ENCODE results near the gene NT5DC4.

The NT5DC4 gene

GRCh38 chr2:112751451-112752197, 30.8 kb downstream of the NT5DC4 start:
- H3K4me3 ChIP-seq (ENCODE audit: low read depth, low read length) = no peak overlapping the region

- no peak overlapping the region for H3K4me3 ChIP-seq (ENCODE audit: low read depth, low read length)
Observed at GRCh38 chr2:112752667-112753066, 31.8 kb downstream of the NT5DC4 start.

DNA sequence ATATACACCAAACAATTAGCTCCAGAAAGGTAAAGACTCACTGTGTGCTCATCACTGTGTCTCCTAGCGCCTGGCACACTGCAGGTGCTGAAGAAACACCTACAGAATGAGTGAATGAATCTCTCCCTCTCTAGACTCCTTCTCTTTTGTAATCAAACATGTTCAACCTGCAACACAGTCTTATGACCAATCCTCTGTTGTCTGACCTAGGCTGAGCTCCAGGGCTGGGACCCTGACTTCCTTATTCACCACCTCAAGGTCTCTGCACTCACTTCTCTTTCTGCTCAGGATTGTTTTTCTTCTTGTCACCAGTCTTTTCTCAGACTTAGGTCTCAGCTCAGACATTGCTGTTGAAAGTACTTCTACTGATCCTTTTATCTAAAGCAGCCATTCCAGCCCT, 33.7 kb downstream of the NT5DC4 start:
- H3K4me3 ChIP-seq (ENCODE audit: low read depth, low read length) = no peak overlapping the region

- no peak overlapping the region for H3K4me3 ChIP-seq (ENCODE audit: low read depth, low read length)
Observed at GRCh38 chr2:112755444-112755843, 34.6 kb downstream of the NT5DC4 start.

DNA sequence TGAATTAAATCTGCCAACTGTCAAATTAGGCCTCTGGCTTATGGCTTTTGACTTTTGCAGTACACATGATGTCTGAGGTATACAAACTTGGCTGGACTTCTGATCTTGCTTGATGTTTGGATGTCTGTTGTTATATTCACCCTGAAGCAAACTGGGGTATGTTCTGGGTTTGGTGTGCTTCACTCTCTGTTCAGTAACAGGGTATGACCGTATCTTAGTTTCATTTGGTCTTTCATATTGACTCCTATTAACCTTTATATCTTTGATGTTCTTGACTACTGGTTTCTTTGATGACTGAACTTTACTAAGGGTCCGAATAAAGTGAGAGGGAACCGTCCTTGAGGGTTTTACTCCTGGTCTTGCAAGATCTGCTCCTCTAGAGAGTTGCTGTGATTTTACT, 35.4 kb downstream of the NT5DC4 start:
- H3K4me3 ChIP-seq (ENCODE audit: low read depth, low read length) = no peak overlapping the region

DNA sequence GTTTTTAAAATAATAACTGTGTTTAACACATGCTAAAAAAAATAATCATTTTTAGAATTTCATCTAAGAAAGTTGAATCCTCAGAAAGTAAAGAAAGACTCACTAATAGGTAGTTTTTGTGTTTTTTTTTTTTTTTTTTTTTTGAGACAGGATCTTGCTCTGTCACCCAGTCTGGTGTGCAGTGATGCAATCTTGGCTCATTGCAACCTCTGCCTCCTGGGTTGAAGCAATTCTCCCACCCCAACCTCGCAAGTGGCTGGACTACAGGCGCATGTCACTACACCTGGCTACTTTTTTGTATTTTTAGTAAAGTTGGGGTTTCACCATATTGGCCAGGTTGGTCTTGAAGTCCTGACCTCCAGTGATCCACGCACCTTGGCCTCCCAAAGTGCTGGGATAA, 36.4 kb downstream of the NT5DC4 start:
- H3K4me3 ChIP-seq (ENCODE audit: low read depth, low read length) = no peak overlapping the region

- H3K4me3 ChIP-seq (ENCODE audit: low read depth, low read length) = no peak overlapping the region
Observed at GRCh38 chr2:112758711-112759110, 37.9 kb downstream of the NT5DC4 start.

DNA sequence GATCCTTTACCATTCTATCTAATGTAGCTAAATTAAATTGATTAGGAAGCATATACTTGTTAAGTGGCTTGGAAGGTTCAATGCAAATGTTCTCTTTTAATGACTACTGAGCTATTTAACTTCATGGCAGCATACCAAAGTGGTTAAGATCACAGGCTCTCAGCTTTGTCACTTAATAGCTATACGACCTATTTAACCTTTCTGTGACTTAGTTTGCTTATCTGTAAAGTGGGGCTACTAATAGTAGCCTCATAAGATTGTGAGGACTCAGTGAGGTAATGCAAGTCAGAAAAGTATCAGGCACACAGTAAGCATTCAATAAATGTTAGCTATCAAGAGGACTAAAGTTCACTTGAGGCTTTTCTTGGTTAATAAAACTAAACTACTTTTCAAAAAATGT, 39.3 kb downstream of the NT5DC4 start:
- H3K4me3 ChIP-seq (ENCODE audit: low read depth, low read length) = no peak overlapping the region

DNA sequence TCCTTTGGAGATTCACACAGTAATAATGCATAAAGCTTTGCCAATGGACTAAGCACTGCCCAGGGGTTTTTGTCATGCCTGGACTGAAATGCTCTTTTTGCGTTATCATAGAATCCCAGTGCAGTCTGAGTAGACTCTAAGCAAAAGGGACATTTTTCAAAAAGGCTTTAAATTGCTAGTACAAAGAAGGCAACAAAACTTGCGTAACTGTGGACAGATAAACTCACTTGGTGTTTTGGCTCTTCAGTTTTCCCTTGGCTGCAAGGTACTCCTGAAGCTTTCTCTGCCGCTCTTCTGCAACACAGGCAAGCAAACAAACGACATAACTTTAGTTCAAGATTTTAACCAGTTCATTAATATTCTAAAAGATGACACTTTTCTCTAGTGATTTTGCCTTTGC, 41.5 kb downstream of the NT5DC4 start:
- no peak overlapping the region for H3K4me3 ChIP-seq (ENCODE audit: low read depth, low read length)

GRCh38 chr2:112764071-112765044, 43.5 kb downstream of the NT5DC4 start, which contains the start of gene CKAP2L:
Gene CKAP2L, minus strand, starts transcription at chr2:112764609. Its CDS starts 11 bp downstream, at chr2:112764598.
- H3K4me3 ChIP-seq (ENCODE audit: low read depth, low read length) = peak within 1 kb of the TSS; percentile 83

DNA sequence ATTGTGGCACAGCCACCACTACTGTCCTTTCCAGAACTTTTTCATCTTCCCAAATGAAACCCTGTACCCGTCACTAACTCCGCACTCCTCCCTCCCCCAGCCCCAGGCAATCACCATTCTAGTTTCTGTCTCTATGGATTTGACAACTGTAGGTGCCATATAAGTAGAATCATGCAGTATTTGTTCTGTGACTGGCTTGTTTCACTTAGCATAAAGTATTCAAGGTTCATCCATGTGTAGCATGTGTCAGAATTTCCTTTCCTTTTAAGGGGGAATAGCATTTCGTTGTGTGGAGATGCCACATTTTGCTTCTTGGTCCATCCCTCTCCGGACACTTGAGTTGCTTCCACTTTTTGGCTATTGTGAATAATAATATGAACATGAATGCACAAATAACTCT, 44.4 kb downstream of the NT5DC4 start:
- peak overlapping the region; percentile 83 for H3K4me3 ChIP-seq (ENCODE audit: low read depth, low read length)

- no peak overlapping the region for H3K4me3 ChIP-seq (ENCODE audit: low read depth, low read length)
Observed at GRCh38 chr2:112767693-112768330, 47.0 kb downstream of the NT5DC4 start.

DNA sequence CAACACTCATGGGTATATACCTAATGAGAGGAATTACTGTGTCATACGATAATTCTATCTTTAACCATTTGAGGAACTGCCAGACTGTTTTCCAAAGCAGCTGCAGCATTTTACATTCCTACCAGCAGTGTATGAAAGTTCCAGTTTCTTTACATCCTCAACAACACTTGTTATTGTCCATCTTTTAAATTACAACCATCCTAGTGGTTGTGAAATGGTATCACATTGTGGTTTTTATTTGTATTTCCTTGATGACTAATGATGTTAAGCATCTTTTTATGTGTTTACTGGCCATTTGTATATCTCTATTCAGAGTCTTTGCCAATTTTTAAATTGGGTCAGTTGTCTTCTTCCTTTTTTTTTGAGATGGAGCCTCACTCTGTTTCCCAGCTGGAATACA, 47.6 kb downstream of the NT5DC4 start:
- H3K4me3 ChIP-seq (ENCODE audit: low read depth, low read length) = no peak overlapping the region

DNA sequence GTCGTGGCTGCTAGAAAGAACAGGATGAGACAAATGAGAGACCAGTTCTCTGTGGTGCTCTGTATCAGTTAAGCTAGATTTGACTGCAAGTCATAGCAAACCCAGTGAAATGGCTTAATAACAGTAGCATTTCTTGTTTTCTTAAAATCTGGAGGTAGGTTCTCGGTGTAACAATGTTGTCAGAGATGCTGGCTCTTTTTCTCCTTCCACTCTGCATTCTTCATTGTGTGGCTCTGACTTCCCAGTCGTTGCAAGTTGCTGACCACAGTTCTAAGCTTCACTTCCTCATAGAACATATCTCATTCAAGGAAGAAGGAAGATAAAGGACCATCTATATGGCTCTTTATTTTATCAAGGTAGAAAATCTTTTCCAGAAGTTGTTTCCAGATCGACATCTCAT, 51.5 kb downstream of the NT5DC4 start:
- H3K4me3 ChIP-seq (ENCODE audit: low read depth, low read length) = no peak overlapping the region

DNA sequence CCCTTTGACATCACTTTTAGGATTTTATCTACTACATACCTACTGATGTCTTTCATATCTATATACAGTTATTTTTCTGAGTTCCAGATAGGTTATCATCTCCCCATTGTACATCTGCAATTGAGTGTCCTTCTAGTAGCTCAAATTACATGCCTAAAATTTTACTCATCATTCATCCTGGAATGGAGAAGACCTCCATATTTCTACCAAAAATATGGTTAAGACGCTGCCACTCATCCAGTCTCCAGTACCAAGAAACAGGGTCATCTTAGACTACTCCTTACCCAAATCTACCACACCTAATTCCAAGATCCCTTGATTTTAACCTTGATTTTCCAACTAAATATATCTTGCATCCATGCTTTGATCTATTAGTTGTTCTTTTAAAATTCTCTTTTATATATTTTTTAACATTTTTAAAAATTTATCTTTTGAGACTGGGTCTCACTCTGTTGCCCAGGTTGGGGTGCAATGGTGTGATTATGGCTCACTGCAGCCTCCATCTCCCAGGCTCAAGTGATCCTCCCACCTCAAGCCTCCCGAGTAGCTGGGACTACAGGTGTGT, 52.2 kb downstream of the NT5DC4 start:
- H3K4me3 ChIP-seq (ENCODE audit: low read depth, low read length) = no peak overlapping the region

DNA sequence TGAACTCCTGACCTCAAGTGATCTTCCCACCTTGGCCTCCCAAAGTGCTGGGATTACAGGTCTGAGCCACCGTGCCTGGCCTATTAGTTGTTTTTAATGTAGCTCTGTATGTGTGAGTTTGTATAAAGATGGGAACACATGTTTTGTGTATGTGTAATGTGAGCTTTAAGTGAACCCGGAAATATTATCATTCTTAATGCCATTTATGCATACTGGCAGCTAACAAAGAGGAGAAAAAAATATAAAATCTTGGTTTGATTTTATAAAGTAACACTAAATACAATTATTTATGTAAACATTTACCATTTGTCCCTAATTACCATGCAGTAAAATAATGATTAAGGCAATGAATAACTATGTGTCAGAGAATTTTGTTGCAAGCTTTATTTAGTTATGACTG, 52.7 kb downstream of the NT5DC4 start:
- no peak overlapping the region for H3K4me3 ChIP-seq (ENCODE audit: low read depth, low read length)

GRCh38 chr2:112774536-112775285, 53.9 kb downstream of the NT5DC4 start:
- H3K4me3 ChIP-seq (ENCODE audit: low read depth, low read length) = no peak overlapping the region

- H3K4me3 ChIP-seq (ENCODE audit: low read depth, low read length) = no peak overlapping the region
Observed at GRCh38 chr2:112776113-112776512, 55.3 kb downstream of the NT5DC4 start.

DNA sequence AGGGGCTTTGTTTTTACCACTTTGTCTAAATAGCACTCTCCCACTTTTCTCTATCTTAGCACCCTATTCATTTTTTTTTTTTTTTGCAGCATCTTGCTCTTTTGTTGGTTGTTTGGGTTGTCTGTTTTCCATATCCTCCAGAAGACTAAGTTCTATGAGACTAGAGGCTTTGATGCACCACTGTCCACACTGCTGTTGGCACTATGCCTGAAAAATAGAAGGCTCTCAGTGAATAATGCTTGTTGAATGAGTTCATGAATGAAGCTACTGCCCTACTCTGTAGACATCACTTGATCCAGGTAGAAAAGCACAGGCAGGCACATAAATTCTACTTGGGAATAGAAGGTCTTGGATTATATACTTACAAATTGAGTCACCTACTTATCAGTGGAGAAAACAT, 56.2 kb downstream of the NT5DC4 start:
- H3K4me3 ChIP-seq (ENCODE audit: low read depth, low read length) = no peak overlapping the region

GRCh38 chr2:112779598-112779997, 58.8 kb downstream of the NT5DC4 start:
- no peak overlapping the region for H3K4me3 ChIP-seq (ENCODE audit: low read depth, low read length)

Measured in iPS-11a (cell line).